Activated T-helper 1 cell treated with Interleukin-2 at 50 U/mL for 16 hours (primary cell): ENCODE results near the gene LCP1.

Source experiments
- DNase-seq: peaks from one replicate; pipeline ENCODE4 v3.0.0-alpha.2; 2020; ENCODE audit warnings: low read depth

The LCP1 gene

DNA sequence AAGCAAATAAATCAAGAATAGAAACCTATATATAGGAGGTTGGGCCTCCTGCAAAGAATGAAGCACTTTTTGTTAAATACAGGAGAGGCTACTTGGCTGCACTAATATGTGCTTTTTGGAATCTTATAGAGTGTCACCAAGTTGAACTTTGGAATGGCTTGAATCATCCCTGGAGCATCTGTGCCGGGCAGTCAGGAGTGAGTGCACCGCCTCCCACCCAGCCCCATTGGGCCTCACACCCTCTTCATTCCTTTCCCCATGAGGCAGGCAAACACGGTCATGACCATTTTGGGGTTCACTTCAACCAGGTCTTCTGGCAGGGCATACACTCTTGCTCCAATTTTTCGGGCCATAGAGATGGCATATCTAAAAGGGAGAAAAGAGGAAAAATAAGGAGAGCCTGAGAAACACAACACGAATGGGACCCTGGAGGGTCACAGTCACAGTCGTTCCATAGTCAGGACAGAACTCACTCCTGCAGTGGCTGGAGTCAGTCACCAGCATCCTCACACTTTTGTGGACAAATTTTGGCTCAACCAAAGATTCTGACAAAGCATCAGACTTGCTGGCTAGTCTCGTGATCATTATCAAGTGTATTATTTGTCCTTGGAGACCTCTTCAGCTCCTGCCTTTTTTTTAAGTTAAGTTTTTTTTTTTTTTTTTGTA, 54.5 kb downstream of the LCP1 start:
- no peak for DNase-seq

DNA sequence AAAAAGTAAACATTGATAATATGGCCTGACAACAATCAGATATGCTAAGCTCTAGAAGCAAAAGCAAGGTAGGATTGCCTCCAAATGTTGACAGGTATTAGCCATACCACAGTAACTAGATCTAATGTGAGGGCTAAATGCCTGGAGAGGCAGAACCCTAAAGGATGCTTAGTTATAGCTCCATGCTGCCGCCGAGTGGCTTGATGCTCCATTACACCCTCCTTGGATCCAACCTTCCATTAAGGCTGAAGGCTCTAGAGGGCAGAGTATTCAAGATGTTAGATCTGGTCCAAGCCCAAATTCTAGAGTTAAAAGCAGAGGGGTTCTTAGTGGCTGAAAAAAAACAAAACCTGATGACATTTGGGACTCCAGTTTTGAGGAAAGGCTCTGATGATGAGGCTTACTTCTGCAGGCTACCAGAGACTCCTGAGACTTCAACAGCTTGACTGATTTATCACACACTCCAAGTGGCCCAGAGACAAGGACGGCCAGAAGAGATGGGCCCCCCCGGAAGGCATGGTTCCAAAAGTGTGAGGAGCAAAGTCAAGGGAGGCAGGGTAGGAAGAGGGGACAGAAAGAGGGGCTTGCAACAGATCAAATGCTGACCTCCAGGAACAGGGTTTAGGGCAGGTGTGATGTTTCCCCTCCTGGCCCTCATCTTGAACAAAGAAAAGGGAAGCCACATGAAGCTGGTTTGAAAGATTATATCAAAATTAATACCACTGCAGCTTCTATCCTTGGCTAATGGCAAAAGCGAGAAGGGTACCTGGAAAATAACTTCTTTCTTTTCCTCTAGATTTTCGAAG, 55.2 kb downstream of the LCP1 start:
- DNase-seq = peak; percentile 42

DNA sequence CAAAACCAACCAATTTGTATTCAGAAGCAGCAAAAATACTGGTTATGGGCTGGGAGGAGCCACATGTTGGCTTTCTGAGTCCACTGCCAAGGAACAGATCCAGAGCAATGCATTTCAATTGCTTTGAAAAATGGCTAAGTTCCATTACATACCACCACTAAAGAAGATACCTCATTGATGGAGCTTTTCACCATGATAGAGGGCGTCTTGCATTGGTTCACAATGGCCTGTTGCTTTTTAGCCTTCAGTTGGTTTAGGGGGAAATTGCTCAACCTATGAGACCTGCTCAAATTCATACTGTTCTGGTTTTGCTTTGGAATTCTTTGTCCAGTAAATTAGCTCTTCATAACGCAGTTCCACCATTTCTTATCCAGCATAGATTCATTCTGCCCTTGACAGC, 55.9 kb downstream of the LCP1 start:
- no peak for DNase-seq

DNA sequence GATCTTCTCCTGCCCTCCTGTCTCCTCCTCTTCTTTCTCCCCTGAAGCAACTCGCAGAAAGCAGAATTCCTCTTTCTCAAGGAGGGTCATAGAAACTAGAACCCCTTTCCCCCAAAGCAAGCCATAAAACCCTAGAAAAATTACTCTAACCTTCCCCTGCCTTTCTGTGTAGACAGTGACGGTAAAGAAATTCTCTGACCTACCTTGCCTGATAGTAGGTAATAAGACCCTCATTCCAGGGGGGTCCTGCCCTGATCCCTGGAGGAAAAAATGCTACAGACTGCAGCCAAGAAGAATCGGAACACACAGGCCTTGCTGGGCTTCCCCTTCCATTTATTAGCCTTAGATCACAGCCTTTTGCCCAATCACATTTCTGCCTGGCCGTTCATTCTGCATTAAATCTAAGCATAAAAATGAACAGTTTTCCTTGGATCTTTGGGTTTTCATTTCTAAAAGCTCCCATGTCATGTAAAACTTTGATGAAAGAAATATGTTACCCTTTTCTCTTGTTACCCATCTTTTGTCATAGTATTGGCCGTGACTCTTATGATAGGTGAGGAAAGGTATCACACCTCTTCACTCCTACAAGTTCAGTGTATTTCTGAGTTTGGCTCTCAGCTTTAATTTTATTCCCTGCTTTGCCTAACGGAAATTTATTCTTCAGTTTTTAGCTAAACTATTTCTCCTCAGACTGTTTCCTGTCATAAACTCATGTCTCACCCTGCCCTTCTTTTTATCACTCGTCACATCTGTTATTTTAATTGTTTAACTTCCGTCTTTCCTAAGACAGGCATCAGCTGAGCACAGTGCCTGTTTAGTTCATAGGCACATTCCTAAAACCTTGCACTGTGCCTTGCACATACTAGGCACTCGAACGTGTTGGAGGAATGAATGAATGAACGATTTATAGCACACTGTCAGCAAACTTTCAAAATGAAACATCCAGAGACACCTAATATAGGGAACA, 56.7 kb downstream of the LCP1 start:
- no peak for DNase-seq

DNA sequence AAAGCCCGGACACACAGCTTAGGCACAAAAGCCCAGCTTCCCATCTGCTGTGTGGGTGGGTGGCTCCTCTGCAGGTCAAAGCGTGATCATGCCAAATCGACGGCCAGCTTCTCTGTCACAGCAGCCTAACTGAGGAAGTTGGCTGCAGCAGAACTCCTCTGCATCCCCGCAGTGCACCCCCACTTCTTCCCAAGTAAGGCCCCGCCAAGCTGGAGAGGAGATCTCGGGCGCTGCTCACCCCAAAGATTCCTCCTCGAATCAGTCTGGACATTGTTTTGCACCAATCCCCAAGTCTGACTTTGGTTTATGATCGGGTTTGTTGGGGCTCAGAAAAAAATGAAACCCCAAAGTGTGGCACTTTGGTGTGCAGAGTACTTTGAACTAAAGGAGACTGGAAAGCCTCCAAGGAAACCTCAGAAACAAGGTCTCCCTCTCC, 57.4 kb downstream of the LCP1 start:
- no peak for DNase-seq

DNA sequence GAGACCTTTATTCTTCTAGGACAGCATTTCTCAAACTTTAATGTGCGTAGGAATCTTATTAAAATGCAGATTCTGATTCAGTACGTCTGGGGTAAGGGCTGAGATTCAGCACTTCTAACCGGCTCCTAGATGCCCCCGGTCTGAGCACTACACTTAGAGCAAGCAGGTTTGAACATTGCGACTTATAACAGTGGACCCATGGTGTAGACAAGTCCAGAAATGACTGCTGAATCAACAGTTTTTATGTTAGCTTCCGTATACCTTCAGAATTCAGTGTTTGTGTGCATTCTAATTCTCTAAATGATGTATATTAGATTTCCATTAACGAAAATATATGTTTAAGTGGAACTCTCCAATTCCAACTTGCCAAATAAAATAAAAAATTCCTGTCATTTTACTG, 59.7 kb downstream of the LCP1 start:
- no peak for DNase-seq

DNA sequence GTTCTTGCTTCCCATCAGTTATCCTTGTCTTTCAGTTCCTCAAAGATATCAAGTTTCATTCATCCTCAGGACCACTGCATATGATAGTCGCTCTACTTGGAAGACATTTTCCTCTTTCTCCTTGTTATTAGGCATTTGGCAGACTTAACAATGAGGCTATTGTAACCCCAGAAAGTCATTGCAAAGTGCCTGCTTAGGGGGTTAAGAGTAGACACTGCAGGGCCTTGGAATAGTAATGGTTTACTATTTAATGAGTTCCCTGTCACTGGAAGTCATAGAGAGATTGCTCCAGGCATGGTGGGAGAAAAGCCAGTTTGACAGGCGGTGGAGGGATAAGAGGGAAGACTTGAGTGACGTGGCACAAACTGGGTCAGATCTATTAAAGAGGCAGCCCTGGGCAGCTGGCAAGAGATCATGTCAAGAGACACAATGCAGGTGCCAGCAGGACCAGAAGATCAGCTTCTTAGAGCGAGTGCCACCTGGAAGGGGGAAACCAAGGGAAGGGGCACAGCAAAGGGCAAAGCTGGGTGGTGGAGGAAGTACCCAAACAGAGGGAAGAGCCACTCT, 60.3 kb downstream of the LCP1 start:
- DNase-seq = no peak

DNA sequence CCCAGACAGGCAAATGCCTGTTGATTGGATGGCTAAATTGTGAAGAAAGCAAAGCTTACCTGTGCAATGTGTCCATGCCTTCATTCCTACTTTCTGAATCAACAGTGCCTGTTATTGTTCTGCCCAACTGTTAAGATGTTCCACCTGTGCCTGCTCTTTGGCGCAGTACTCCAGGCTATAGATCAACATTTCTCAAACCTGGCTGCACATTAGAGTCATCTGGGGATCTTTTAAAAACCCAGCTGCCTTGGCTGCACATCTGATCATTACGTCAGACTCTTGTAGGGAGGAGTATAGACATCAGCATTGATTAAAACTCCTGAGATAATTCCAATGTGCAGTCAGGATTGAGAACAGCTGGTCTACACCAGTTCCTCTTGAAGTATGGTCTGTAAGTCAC, 60.9 kb downstream of the LCP1 start:
- no peak for DNase-seq

DNA sequence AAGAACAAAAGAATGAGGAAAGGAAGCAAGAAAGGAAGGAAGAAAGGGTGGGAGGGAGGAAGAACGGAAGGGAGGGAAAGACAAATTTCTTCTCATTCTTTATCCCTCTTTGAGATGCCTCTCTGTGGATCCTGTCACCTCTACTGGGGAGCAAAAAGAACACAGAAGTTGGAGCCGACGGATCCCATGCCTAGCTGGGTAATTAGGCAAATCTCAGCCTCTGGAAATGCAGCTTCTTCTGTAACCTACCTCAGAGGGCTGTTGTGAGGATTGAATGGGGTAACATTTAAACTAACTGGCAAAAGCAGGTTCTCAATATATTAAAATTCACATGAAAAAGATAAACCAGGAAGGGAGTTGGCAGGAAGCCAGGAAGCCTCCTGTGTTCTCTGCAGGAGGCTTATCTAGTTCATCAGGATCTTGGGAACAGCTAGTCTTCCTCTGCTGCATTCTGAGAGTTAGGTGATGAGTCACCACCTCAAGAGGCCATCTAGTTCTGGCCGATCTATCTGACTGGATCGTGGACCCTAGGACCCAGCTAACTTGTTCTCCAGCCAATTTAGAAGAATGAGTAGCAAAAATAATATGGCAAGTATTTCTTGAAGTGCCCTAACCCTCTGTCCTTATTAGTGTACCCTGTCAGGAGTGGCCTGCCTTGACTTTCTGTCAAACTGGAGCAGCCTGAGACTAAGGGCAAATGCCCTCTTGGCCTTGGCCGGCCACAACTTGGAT, 61.9 kb downstream of the LCP1 start:
- no peak for DNase-seq

DNA sequence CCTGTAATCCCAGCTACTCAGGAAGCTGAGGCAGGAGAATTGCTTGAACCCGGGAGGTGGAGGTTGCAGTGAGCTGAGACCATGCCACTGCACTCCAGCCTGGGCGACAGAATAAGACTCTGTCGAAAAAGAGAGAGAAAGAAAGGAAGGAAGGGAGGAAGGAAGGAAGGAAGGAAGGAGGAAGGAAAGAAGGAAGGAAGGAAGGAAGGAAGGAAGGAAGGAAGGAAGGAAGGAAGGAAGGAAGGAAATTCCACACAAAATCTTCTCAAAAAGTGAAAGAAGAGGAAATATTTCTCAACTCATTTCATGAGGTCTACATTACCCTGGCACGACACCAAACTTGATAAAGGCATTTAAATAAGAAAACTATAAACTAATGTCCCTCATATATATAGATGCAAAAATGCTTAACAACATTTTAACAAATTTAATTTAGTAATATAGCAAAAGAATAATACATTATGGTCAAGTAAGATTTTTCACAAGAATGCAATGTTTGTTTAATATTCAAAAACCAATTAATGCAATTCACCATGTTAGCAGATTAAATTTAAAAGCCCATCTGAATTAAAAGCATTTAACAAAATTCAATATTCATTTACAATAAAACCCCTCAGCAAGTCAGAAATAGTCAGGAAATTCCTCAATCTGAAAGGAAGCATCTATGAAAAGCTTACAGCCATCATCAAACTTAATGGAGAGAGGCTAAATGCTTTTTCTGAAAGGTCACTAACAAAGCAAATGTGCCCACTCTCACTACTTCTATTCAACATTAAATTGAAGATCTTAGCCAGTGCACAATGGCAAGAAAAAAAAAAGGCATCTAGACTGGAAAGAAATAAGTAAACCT, 65.1 kb downstream of the LCP1 start:
- no peak for DNase-seq

DNA sequence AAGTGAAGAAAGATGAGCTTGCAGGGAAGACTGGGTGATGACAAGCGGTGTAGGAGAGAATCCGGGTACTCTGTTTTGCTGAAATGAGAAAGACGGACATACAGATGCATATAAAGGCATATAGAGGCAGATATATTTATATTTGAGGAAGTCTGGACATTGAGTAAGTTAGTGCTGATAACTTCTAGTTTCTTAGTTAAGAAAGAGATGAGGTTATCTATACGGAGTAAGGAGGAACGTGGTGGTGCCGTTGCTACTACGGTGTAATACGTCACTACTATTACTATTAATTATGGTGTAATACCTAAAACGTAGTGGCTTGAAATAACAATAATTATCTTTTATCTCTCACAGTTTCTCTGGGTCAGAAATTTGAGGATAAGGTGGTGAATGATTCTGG, 67.4 kb downstream of the LCP1 start:
- no peak for DNase-seq

DNA sequence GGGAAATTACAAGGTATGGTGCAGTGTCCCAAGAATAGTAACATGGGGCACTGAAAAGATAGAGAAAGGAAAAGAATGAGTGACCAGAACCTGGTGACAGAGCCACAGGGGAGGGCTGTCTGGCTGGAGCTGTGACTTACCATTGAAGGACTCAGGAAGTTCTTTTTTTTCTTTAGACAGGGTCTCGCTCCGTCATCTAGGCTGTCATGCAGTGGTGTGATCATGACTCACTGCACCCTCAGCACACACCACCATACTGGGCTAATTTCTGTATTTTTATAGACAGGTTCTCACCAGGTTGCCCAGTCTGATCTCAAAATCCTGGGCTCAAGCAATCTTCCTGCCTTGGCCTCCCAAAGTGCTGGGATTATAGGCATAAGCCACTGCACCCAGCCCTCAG, 68.4 kb downstream of the LCP1 start:
- no peak for DNase-seq

DNA sequence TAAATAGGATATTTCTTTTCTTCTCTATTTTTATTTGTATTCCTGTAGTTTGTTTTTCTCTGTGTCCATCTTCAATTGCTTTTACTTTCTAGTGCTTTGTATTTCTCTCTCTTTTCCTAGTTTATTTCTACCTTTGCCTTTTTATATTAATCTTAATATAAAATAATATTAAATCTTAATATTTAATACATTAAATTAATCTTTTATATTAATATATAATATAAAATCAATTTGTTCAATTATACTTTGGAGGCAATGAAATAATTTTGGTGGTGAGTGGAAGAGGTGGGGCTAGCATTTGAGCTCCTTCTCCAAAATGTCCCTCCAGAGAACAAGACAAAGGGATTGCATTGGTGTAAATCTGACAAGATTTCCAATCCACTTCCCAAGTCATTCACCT, 70.8 kb downstream of the LCP1 start:
- no peak for DNase-seq

DNA sequence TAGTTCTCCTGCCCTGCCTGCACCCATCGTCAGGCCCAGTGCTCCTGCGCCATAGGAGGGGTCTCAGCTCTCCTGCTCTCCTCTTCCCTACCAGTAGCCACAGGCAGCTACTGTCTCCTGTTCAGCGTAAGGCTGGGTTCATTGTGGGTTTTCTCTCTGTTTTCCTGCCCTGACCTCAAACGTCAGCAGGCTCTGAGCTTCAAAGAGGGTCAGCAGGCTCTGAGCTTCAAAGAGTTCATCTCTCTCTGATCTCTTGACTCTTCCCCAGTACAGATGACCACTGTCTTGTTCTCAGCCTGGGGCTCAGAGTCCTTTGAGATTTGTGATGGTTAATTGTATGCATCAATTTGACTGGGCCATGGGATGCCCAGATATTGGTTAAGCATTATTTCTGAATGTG, 72.5 kb downstream of the LCP1 start:
- DNase-seq = no peak

DNA sequence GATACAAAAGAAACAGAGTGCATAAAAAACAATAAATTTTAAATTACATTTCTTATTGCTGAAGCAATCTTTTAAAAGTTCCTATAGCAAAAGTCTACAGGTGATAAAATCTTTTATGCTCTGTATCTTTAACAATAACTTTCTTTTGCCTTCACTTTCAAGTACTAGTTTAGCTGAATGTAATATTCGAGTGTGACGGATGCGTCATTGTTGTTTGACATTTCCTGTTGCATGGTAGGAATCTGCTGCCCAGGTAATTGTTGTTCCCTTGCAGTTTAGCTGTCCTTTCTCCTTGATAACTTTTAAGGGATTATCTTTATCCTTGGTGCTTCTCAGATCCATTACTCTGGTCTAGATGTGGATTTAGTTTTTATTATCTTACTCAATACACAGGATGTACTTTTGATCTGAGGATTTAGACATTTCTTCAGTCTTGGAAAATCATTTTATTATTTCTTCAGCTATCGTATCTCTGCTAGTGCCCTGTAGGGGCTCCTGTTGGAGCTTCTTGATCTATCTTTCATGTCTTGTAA, 75.1 kb downstream of the LCP1 start:
- DNase-seq = no peak

DNA sequence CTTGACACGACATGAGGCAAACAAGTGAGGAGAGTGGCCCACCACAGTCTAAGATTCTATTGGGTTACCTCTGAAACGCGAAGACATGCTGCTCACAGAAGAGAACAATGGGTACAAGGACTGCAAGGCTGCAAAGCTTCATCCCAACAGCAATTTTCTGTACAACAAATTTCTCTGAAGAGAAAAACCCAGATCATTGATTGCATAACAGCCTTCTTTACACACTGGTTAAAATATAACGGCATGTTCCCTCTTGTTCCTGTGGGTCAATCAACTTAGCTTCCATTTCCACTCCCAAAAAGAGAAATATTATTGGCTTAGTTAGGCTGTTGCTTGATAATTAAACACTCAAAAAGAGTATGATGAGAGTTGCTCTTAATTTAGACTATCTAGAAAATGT, 77.1 kb downstream of the LCP1 start, which contains the start of gene CPB2:
TSS of gene CPB2 (minus strand) at position 166 of the 400 bp plus-strand sequence. CDS start at position 142, 24 bp downstream.
- DNase-seq = no peak

DNA sequence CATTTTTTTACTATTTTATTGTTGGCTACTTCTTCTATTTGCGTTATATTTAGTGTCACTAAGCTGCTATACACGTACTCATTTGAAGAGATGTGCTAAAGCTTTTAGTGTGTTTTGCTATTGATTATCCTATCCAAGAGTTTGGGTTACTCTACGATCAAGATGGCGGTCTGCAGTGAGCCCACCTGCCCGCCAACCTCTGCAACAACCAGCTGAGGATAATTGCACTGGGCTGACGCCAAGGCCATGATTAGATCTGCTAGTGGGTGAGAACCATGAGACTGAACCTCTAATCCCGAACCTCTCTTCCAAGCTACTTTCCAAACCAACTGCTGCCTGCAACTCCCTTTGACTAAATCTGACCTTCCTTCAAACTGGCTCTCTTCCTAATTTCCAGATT, 78.9 kb downstream of the LCP1 start:
- no peak for DNase-seq

DNA sequence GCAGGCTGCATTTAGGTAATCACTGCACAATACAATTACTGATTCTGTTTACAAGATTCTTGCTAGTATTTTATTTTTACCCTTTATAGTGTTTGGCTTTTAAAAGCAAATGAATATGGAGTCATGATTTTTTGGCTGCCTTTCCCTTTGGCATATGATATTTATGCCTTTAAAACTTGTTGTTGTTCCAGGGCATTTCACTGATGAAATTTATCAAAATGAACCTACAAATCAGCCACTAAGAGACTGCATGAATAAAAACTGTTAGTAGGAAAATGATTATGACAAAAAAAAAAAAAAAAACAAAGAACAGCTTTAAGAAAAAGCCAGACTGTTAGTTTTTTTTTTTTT, 79.7 kb downstream of the LCP1 start:
- no peak for DNase-seq

DNA sequence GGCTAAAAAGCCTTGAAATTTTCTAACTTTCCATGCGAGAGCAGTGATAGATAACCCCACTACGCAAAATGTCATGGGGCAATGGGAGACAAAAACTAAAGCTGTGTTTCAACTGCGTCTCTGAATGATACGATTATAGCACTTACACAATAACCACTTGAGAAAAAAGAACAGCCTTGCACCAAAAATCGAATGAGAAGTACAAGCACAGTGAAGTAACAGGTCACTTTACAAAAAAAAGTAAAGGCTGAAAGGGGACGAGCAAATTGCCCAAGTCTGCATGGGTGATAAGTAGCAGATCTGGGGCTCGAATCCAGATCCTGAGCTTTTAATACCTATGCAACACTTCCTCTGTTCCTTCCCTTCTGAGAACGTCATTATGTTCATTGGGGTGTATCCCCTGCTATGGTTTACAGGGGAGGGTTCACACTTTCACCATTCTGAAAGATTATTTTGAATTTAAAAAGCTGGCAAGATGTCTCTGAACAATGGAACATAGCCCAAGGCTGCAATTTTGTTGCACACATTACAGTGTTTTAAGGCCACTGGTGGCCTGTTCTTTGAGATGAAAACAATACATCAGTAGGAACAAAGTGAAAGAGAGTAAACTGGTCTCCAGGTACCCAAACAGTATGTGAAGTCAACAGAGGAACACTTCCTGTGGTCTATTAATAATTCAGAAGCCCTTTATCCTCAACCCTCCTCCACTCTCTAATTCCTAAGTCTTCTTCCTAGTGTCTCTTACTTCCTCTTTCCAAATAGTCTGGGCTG, 80.3 kb downstream of the LCP1 start:
- DNase-seq = no peak

DNA sequence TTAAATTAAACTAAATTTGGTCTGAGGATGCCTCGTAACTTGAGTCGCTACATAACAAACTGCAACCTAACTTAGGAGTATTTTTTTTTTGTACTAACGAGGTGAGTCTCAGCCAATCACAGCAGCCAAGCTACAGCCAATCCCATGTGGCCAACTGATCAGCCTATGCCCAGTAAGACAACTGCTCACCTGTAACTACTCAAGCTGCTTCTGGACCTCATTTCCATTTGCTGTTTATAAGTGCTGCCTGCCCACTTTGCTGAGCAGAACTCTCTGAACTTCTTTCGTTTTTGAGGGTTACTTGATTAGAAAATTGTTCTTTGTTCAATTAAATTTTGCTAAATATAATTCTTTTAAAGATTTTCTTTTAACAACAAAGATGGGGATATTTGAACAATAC, 81.0 kb downstream of the LCP1 start:
- no peak for DNase-seq
